Endothelial cell of umbilical vein (primary cell): ENCODE data around the gene IGSF9B. TPM values are rescaled to one million over a fixed set of nuclear protein-coding genes. Genes with fewer than 3 reads are reported as not detected.

Source experiments
- BruUV-seq: library from RNA; stranded (reverse); fragments of 400-500 nt; replicated peaks from 2 replicates; lab custom pipeline; 2021; lab: Mats Ljungman, UMichigan
- CTCF ChIA-PET: fragments of 300-600, 350-600 bp; sonication (Branson Sonifier 250); formaldehyde crosslinking; loops from one replicate; lab custom pipeline; 2021; ENCODE audit warnings: antibody characterized with exemption, inconsistent platforms; lab: Charles Lee
- POLR2A ChIA-PET: fragments of 300-600, 350-600 bp; sonication (Branson Sonifier 250); formaldehyde crosslinking; loops from one replicate; lab custom pipeline; 2021; ENCODE audit warnings: antibody characterized with exemption, inconsistent platforms; lab: Charles Lee
- DNase-seq: peaks from one replicate; pipeline ENCODE4 v3.0.0-alpha.2; 2011; ENCODE audit warnings: low read depth, low spot score
- FAIRE-seq: peaks from 2 replicates; lab custom pipeline; 2011; peaks lifted over from hg19 to GRCh38; lab: Jason Lieb, UNC
- H2AFZ ChIP-seq: 2 replicates; pipeline ENCODE4 v1.6.0; 2012; ENCODE audit warnings: low read depth, low read length, control low read depth, inconsistent platforms
- H3K27ac ChIP-seq: 2 replicates; pipeline ENCODE4 v1.5.1; 2011; ENCODE audit warnings: low read depth, mild to moderate bottlenecking, control low read depth, low read length, moderate library complexity; ENCODE audit not compliant: insufficient read depth
- H3K27me3 ChIP-seq, 2 experiments: 2 replicates each; pipeline versions ENCODE4 v1.6.0 to v1.6.1; 2011; ENCODE audit warnings: low read length in 2 of 2, mixed read lengths in 1 of 2; ENCODE audit not compliant: control insufficient read depth in 2 of 2, insufficient read depth in 2 of 2
- H3K36me3 ChIP-seq, 2 experiments: 2 replicates in 1 of 2; 3 replicates in 1 of 2; pipeline ENCODE4 v1.5.1; 2011; ENCODE audit warnings: low read length in 2 of 2, mild to moderate bottlenecking in 1 of 2, moderate library complexity in 1 of 2; ENCODE audit not compliant: control insufficient read depth in 2 of 2, insufficient read depth in 2 of 2; ENCODE audit errors: extremely low read depth in 1 of 2
- H3K4me1 ChIP-seq: 3 replicates; pipeline ENCODE4 v1.5.1; 2011; ENCODE audit warnings: mild to moderate bottlenecking, low read length; ENCODE audit not compliant: control insufficient read depth, insufficient read depth; ENCODE audit errors: extremely low read depth
- H3K4me2 ChIP-seq: 2 replicates; pipeline ENCODE4 v1.6.1; 2011; ENCODE audit warnings: low read length, control low read depth, mixed read lengths; ENCODE audit not compliant: insufficient read depth
- H3K4me3 ChIP-seq, 3 experiments: fragments of 200-600 bp in 1 of 3; sonication (generic), shearing (Covaris generic) in 1 of 3; replicated peaks in 1 of 3; 2 replicates each; pipeline ENCODE4 v1.5.1; 2011 to 2016; ENCODE audit warnings: control low read depth in 3 of 3, low read length in 3 of 3, mild to moderate bottlenecking in 2 of 3, inconsistent platforms in 1 of 3, low read depth in 1 of 3, moderate library complexity in 1 of 3; ENCODE audit not compliant: insufficient read depth in 1 of 3
- H3K79me2 ChIP-seq: 2 replicates; pipeline ENCODE4 v1.6.0; 2012; ENCODE audit warnings: low read length, inconsistent platforms; ENCODE audit not compliant: control insufficient read depth, insufficient read depth
- H3K9ac ChIP-seq: replicated peaks from 2 replicates; pipeline ENCODE3; 2011; ENCODE audit warnings: low read length, control low read depth; ENCODE audit not compliant: insufficient read depth; ENCODE audit errors: extremely low read depth
- H3K9me1 ChIP-seq: replicated peaks from 3 replicates; pipeline ENCODE4 v1.6.0; 2011; ENCODE audit warnings: mild to moderate bottlenecking, low read length; ENCODE audit not compliant: control insufficient read depth, insufficient read depth; ENCODE audit errors: extremely low read depth
- H3K9me3 ChIP-seq: replicated peaks from 2 replicates; pipeline ENCODE4 v1.5.1; 2012; ENCODE audit warnings: low read length, inconsistent platforms; ENCODE audit not compliant: control insufficient read depth, insufficient read depth
- H4K20me1 ChIP-seq: replicated peaks from 2 replicates; pipeline ENCODE3; 2011; ENCODE audit warnings: mild to moderate bottlenecking, low read length; ENCODE audit not compliant: control insufficient read depth, insufficient read depth; ENCODE audit errors: extremely low read depth
- EZH2 ChIP-seq: IDR thresholded peaks from 2 replicates; pipeline ENCODE4 v1.6.1; 2012; ENCODE audit warnings: borderline replicate concordance, low read depth, mild to moderate bottlenecking, moderate library complexity, low read length, inconsistent platforms; ENCODE audit not compliant: severe bottlenecking
- FOS ChIP-seq: IDR thresholded peaks from 2 replicates; pipeline ENCODE4 v1.6.1; 2011; ENCODE audit warnings: mild to moderate bottlenecking, low read length, moderate library complexity, borderline replicate concordance; ENCODE audit not compliant: insufficient read depth
- GATA2 ChIP-seq: IDR thresholded peaks from 2 replicates; pipeline ENCODE4 v1.7.0; 2011; ENCODE audit warnings: low read depth, mild to moderate bottlenecking, moderate library complexity, mixed read lengths, low read length; ENCODE audit not compliant: insufficient read length, insufficient read depth
- JUN ChIP-seq: IDR thresholded peaks from 2 replicates; pipeline ENCODE4 v1.6.1; 2011; ENCODE audit warnings: borderline replicate concordance, low read depth; ENCODE audit not compliant: insufficient read length, insufficient read depth
- MYC ChIP-seq: IDR thresholded peaks from one replicate; pipeline ENCODE4 v1.6.1; 2011; ENCODE audit warnings: mild to moderate bottlenecking, low read depth, low read length
- POLR2A ChIP-seq: IDR thresholded peaks from 2 replicates; pipeline ENCODE4 v1.6.1; 2012; ENCODE audit warnings: low read depth, mild to moderate bottlenecking, control low read depth, low read length
- POLR2AphosphoS5 ChIP-seq: IDR thresholded peaks from 2 replicates; pipeline ENCODE4 v1.6.1; 2012; ENCODE audit warnings: low read depth, mild to moderate bottlenecking, control low read depth, low read length, moderate library complexity; ENCODE audit not compliant: insufficient read depth
- dilution Hi-C: fragments of 300-500 bp; cut with MboI; formaldehyde crosslinking; loops from one replicate; pipeline ENCODE4 v1.15.0; 2019; ENCODE audit warnings: low sequenced_read_pairs; ENCODE audit not compliant: extremely low pct_ligation_motif_present
- intact Hi-C: fragments of 100-400 bp; cut with micrococcal nuclease; formaldehyde crosslinking; loops from one replicate; pipeline ENCODE4 v1.10.0; 2022
- polyA plus RNA-seq, 4 experiments: library from polyadenylated mRNA; depleted of rRNA in 3 of 4; stranded (reverse) in 3 of 4; unstranded in 1 of 4; fragments of >200 nt; gene quantifications; 2 replicates each; pipeline versions ENCODE4 v1.2.1 to v1.2.3, GENCODE V29; 2011 to 2012; ENCODE audit warnings: missing spikeins in 1 of 4
- total RNA-seq: library from RNA; stranded (reverse); gene quantifications from 2 replicates; pipeline ENCODE4 v1.2.3, GENCODE V29; 2021
- TF ChIP-seq, protein P1 (sequence below): IDR thresholded peaks from 2 replicates; pipeline ENCODE4 v1.6.1; 2011; ENCODE audit not compliant: insufficient read depth, insufficient read length
- TF ChIP-seq, protein P2 (sequence below), 2 donors: IDR thresholded peaks; 1 replicate in 1 of 2; 2 replicates in 1 of 2; pipeline ENCODE4 v1.5.1; 2011; ENCODE audit warnings: low read length in 2 of 2, mild to moderate bottlenecking in 2 of 2, moderate library complexity in 2 of 2, control low read depth in 1 of 2, inconsistent platforms in 1 of 2, low read depth in 1 of 2; ENCODE audit not compliant: insufficient read depth in 1 of 2; ENCODE audit errors: extremely low read depth in 1 of 2

Gene IGSF9B
- total and polyA plus RNA-seq, 2 donors (not counting 3 experiments of a cell fraction or from before 2014, with no cell fraction given), result 0.15 to 0.18 TPM

DNA sequence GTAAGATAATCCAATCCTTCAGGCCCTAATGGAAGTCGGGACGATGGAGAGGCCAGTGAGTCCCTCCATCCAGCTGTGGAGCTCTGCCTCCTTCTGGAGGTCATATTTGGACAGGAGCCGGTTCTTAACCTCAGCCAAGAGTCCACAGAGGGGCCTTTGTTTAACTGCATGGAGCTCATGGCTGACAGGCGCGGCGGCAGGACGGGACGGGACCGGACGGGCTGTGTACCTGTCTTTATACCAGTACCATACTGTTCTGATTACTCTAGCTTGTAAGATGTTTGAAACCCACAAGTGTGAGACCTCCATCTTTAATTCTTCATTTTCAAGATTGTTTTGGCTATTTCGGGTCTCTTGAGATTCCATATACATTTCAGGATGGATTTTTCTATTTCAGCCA lies 91.3 kb downstream of the IGSF9B start:
- no peak for DNase-seq
- no peaks in the 10 kb centered on the region for H3K27me3 ChIP-seq
- dilution Hi-C loops (no loop called here), intact Hi-C loops (no loop called here)
- no peak overlapping the region for H3K9ac ChIP-seq
- H3K9me1 ChIP-seq, result no peaks in the 10 kb centered on the region
- no peaks in the 10 kb centered on the region for H4K20me1 ChIP-seq
- ChIA-PET POLR2A (no interaction called here), CTCF (no interaction called here)
- H3K36me3 ChIP-seq, result no peaks in the 10 kb centered on the region
- H3K4me3 ChIP-seq, result no peak overlapping the region
- FAIRE-seq, result no peak
- no peak overlapping the region for H2AFZ ChIP-seq
- TF ChIP-seq GATA2 (no peak), POLR2A (no peak), JUN (no peak), FOS (no peak), EZH2 (no peak), POLR2AphosphoS5 (no peak), MYC (no peak)
- TF ChIP-seq, protein P1, sequence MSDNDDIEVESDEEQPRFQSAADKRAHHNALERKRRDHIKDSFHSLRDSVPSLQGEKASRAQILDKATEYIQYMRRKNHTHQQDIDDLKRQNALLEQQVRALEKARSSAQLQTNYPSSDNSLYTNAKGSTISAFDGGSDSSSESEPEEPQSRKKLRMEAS, result no peak
- TF ChIP-seq, protein P2, sequence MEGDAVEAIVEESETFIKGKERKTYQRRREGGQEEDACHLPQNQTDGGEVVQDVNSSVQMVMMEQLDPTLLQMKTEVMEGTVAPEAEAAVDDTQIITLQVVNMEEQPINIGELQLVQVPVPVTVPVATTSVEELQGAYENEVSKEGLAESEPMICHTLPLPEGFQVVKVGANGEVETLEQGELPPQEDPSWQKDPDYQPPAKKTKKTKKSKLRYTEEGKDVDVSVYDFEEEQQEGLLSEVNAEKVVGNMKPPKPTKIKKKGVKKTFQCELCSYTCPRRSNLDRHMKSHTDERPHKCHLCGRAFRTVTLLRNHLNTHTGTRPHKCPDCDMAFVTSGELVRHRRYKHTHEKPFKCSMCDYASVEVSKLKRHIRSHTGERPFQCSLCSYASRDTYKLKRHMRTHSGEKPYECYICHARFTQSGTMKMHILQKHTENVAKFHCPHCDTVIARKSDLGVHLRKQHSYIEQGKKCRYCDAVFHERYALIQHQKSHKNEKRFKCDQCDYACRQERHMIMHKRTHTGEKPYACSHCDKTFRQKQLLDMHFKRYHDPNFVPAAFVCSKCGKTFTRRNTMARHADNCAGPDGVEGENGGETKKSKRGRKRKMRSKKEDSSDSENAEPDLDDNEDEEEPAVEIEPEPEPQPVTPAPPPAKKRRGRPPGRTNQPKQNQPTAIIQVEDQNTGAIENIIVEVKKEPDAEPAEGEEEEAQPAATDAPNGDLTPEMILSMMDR (IDR thresholded peaks at IDR 0.05; ENCODE audit: extremely low read depth in 1 of 2, insufficient read depth in 1 of 2, low read depth in 1 of 2, low read length in 2 of 2), result no peak
- BruUV-seq, result no TSS peak
- H3K27ac ChIP-seq, result no peak overlapping the region
- H3K9me3 ChIP-seq, result no peaks in the 10 kb centered on the region
- no peaks in the 10 kb centered on the region for H3K4me1 ChIP-seq
- H3K79me2 ChIP-seq, result no peaks in the 10 kb centered on the region
- no peak overlapping the region for H3K4me2 ChIP-seq
